Measurements from ENCODE around the gene KLF11.

Gene KLF11

GRCh38 chr2:10096641-10097040 is 53.3 kb downstream of the KLF11 start:
- TF ChIP-seq FOXA1 (IDR thresholded peaks at IDR 0.05) (no peak), LEF1 (IDR thresholded peaks at IDR 0.05; ENCODE audit: borderline replicate concordance) (no peak), L3MBTL2 (conservative IDR thresholded peaks at IDR 0.05) (no peak), SUZ12 (IDR thresholded peaks at IDR 0.05) (no peak), CTBP1 (IDR thresholded peaks at IDR 0.05; ENCODE audit: borderline replicate concordance) (no peak), PKNOX1 (IDR thresholded peaks at IDR 0.05) (no peak), HDGF (IDR thresholded peaks at IDR 0.05; ENCODE audit: borderline replicate concordance) (no peak), ELF4 (IDR thresholded peaks at IDR 0.05) (no peak), ARNT (IDR thresholded peaks at IDR 0.05) (no peak)
- ChIA-PET CTCF (interaction anchor here (0.5 to 3.6 kb wide), 15 partner anchors 9 to 312 kb away, joined by 3 to 46 read pairs (median 5); partner anchors contain the start of gene CYS1), POLR2A (interaction anchor here (0.8 to 1.2 kb wide), 2 partner anchors 10 to 24 kb away, joined by 3 read pairs; no protein-coding TSS in a partner anchor)
- no peak for DNase-seq (ENCODE audit: extremely low spot score)

DNA sequence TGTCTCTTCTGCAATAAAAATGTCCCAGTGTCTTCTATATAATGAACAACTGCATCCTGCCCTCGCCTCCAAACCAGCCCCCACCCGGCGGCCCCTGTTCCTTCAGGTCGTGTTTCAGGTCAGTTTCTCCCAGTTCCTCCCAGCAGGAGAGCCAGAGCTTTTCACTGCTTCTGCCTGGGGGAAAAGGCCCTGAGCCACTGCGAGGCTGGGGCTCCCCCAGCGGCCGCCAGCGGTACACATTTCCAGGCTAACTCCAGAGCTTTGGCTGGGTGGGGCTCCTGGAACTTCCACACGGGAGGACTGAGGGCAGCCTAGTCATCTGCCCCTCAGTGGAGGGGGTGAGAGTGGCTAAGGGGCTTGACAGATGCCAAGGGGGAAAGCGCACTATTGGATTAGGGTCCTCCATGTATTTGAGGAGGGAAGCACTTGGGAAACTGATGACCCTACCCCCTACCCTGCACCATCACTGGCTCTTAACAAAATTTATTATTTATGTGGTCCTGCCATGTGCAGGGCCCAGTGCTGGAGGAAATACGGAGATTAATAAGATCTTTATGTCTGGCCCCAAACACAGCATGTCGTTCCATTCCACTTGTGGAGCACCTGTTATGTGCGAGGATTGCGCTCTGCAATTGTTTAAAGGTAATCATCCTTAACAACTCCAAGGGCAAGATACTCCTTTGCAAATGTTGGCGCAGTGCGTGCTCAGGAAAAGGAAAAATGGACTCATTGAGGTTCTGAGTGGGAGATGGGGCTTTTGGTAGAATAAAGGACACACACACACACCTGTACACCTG is 54.2 kb downstream of the KLF11 start:
- ChIA-PET CTCF (interaction anchor here (0.6 to 3.6 kb wide), 15 partner anchors 10 to 462 kb away, joined by 3 to 46 read pairs (median 5); partner anchors contain the start of gene CYS1), POLR2A (interaction anchor here (0.9 to 1.2 kb wide), 2 partner anchors 25 to 350 kb away, joined by 3 read pairs; partner anchors contain the start of gene ODC1)
- DNase-seq (ENCODE audit: extremely low spot score), result peak; percentile 89
- TF ChIP-seq NFRKB (IDR thresholded peaks at IDR 0.05), result no peak
- no peak for TF ChIP-seq ARNT (IDR thresholded peaks at IDR 0.05)
- TF ChIP-seq LEF1 (IDR thresholded peaks at IDR 0.05; ENCODE audit: borderline replicate concordance), result no peak

GRCh38 chr2:10101491-10101890 is 58.1 kb downstream of the KLF11 start:
- no peak for DNase-seq (ENCODE audit: extremely low spot score)
- ChIA-PET CTCF (interaction anchor here (1.0 kb wide), 1 partner anchor 13 kb away, joined by 3 read pairs; no protein-coding TSS in a partner anchor), POLR2A (no interaction called here)
- TF ChIP-seq PKNOX1 (IDR thresholded peaks at IDR 0.05) (no peak), NFRKB (IDR thresholded peaks at IDR 0.05) (no peak), SP1 (IDR thresholded peaks at IDR 0.05) (no peak), ELF4 (IDR thresholded peaks at IDR 0.05) (no peak), ARNT (IDR thresholded peaks at IDR 0.05) (no peak), TARDBP (IDR thresholded peaks at IDR 0.05) (no peak), BHLHE40 (IDR thresholded peaks at IDR 0.05; ENCODE audit: borderline replicate concordance) (no peak), FOXM1 (IDR thresholded peaks at IDR 0.05; ENCODE audit: borderline replicate concordance) (no peak)

GRCh38 chr2:10103179-10103578 is 59.8 kb downstream of the KLF11 start:
- no peak for DNase-seq (ENCODE audit: extremely low spot score)
- POLR2A ChIA-PET, result no interaction called here
- CTCF ChIA-PET, result interaction anchor here (1.2 to 1.3 kb wide), 2 partner anchors 25 to 30 kb away, joined by 4 read pairs; no protein-coding TSS in a partner anchor
- no peak for TF ChIP-seq CTBP1 (IDR thresholded peaks at IDR 0.05; ENCODE audit: borderline replicate concordance)
- TF ChIP-seq FOXK2 (IDR thresholded peaks at IDR 0.05), result no peak
- no peak for TF ChIP-seq HDGF (IDR thresholded peaks at IDR 0.05; ENCODE audit: borderline replicate concordance)
- no peak for TF ChIP-seq FOXM1 (IDR thresholded peaks at IDR 0.05; ENCODE audit: borderline replicate concordance)
- no peak for TF ChIP-seq ZNF384 (IDR thresholded peaks at IDR 0.05)
- TF ChIP-seq L3MBTL2 (conservative IDR thresholded peaks at IDR 0.05), result no peak
- no peak for TF ChIP-seq PKNOX1 (IDR thresholded peaks at IDR 0.05)

All from HEK293T (cell line).